Fibroblast of lung (primary cell): ENCODE results near the gene TMEM151B.

ENCODE experiments used
- CTCF ChIP-seq, 2 donors: IDR thresholded peaks in 1 of 2; conservative IDR thresholded peaks in 1 of 2; 1 replicate in 1 of 2; 2 replicates in 1 of 2; pipeline ENCODE4 v1.5.1; 2011 to 2012; ENCODE audit warnings: low read length in 2 of 2, control low read depth in 1 of 2, inconsistent platforms in 1 of 2, low read depth in 1 of 2, mild to moderate bottlenecking in 1 of 2
- EZH2 ChIP-seq: IDR thresholded peaks from 2 replicates; pipeline ENCODE4 v1.5.1; 2012; ENCODE audit warnings: low read length, control low read depth, mild to moderate bottlenecking; ENCODE audit errors: missing control alignments

- TF ChIP-seq CTCF (conservative IDR thresholded peaks at IDR 0.05 in 1 of 2, IDR thresholded peaks at IDR 0.05 in 1 of 2; ENCODE audit: low read depth in 1 of 2, low read length in 2 of 2) (no peak), EZH2 (no peak)
These were observed 24.8 kb upstream of the TMEM151B start for GRCh38 chr6:44245391-44245911.
